IMR-90 (cell line): ENCODE measurements around the gene MLIP. TPM values are rescaled to one million over a fixed set of nuclear protein-coding genes. Genes with fewer than 3 reads are reported as not detected.

Source experiments
- ATAC-seq: fragments of 200-7000 bp; cut with Tn5 transposase; 2 replicates; pipeline ENCODE4 v1.9.1; 2020; ENCODE audit warnings: low read depth, mild to moderate bottlenecking, moderate library complexity
- BruUV-seq: library from RNA; stranded (reverse); fragments of 400-500 nt; replicated peaks from 2 replicates; lab custom pipeline; 2021; lab: Mats Ljungman, UMichigan
- CTCF ChIA-PET: fragments of 300-600 bp; formaldehyde crosslinking; extraction: SDS; loops from one replicate; lab custom pipeline; 2021; ENCODE audit warnings: antibody characterized with exemption; lab: Yijun Ruan, JAX
- POLR2A ChIA-PET: fragments of 300-600 bp; sonication (Branson Sonifier 250); formaldehyde crosslinking; loops from one replicate; lab custom pipeline; 2022; ENCODE audit warnings: antibody characterized with exemption; ENCODE audit not compliant: unreplicated experiment; lab: Charles Lee
- DNase-seq: peaks from one replicate; pipeline ENCODE4 v3.0.0; 2013
- H2AFZ ChIP-seq: replicated peaks from 2 replicates; pipeline ENCODE3; 2013; ENCODE audit warnings: low read length, mild to moderate bottlenecking; ENCODE audit not compliant: poor library complexity
- H2AK5ac ChIP-seq: 2 replicates; pipeline ENCODE4 v1.6.1; 2013; ENCODE audit warnings: low read depth, low read length, inconsistent platforms
- H2AK9ac ChIP-seq: replicated peaks from 2 replicates; pipeline ENCODE3; 2013; ENCODE audit warnings: mild to moderate bottlenecking, low read depth, low read length, moderate library complexity; ENCODE audit not compliant: poor library complexity
- H2BK120ac ChIP-seq: 2 replicates; pipeline ENCODE4 v1.6.1; 2013; ENCODE audit warnings: low read depth, low read length, inconsistent platforms
- H2BK15ac ChIP-seq: 3 replicates; pipeline ENCODE4 v1.6.1; 2013; ENCODE audit warnings: low read depth, low read length, inconsistent platforms
- H2BK20ac ChIP-seq: 2 replicates; pipeline ENCODE4 v1.6.1; 2013; ENCODE audit warnings: low read depth, mild to moderate bottlenecking, inconsistent platforms, low read length, moderate library complexity
- H2BK5ac ChIP-seq: 2 replicates; pipeline ENCODE4 v1.6.1; 2013; ENCODE audit warnings: mild to moderate bottlenecking, low read depth, low read length, inconsistent platforms; ENCODE audit not compliant: poor library complexity, severe bottlenecking
- H3K14ac ChIP-seq: replicated peaks from 2 replicates; pipeline ENCODE4 v1.6.1; 2013; ENCODE audit warnings: low read depth, low read length, inconsistent platforms
- H3K18ac ChIP-seq: 2 replicates; pipeline ENCODE4 v1.6.1; 2013; ENCODE audit warnings: low read depth, low read length, control low read depth
- H3K23ac ChIP-seq: 2 replicates; pipeline ENCODE4 v1.6.1; 2013; ENCODE audit warnings: low read depth, low read length, inconsistent platforms
- H3K27ac ChIP-seq: 2 replicates; pipeline ENCODE4 v1.5.1; 2013; ENCODE audit warnings: mild to moderate bottlenecking, control low read depth, low read length; ENCODE audit not compliant: insufficient read depth
- H3K27me3 ChIP-seq: 2 replicates; pipeline ENCODE4 v1.6.1; 2013; ENCODE audit warnings: low read length; ENCODE audit not compliant: control insufficient read depth, insufficient read depth
- H3K36me3 ChIP-seq: 2 replicates; pipeline ENCODE4 v1.6.1; 2013; ENCODE audit warnings: low read length, mixed read lengths; ENCODE audit not compliant: control insufficient read depth, insufficient read depth
- H3K4ac ChIP-seq: 2 replicates; pipeline ENCODE4 v1.6.1; 2013; ENCODE audit warnings: low read depth, low read length, inconsistent platforms
- H3K4me1 ChIP-seq: 2 replicates; pipeline ENCODE4 v1.6.1; 2013; ENCODE audit warnings: low read length, mixed read lengths; ENCODE audit not compliant: control insufficient read depth, insufficient read depth
- H3K4me2 ChIP-seq: 2 replicates; pipeline ENCODE4 v1.6.1; 2013; ENCODE audit warnings: low read depth, mild to moderate bottlenecking, control low read depth, low read length, moderate library complexity
- H3K4me3 ChIP-seq: 2 replicates; pipeline ENCODE4 v1.5.1; 2013; ENCODE audit warnings: low read depth, mild to moderate bottlenecking, control low read depth, low read length, moderate library complexity; ENCODE audit not compliant: insufficient read depth
- H3K56ac ChIP-seq: 2 replicates; pipeline ENCODE4 v1.6.1; 2013; ENCODE audit warnings: low read length, inconsistent platforms; ENCODE audit not compliant: insufficient read depth; ENCODE audit errors: extremely low read depth
- H3K79me1 ChIP-seq, 2 experiments: 2 replicates each; pipeline ENCODE4 v1.6.1; 2013; ENCODE audit warnings: low read length in 2 of 2, inconsistent platforms in 1 of 2, low read depth in 1 of 2
- H3K9ac ChIP-seq: 2 replicates; pipeline ENCODE4 v1.6.1; 2013; ENCODE audit warnings: low read depth, low read length, control low read depth
- H3K9me1 ChIP-seq: 2 replicates; pipeline ENCODE4 v1.6.1; 2013; ENCODE audit warnings: low read length, inconsistent platforms; ENCODE audit not compliant: insufficient read depth
- H3K9me3 ChIP-seq: 2 replicates; pipeline ENCODE4 v1.6.1; 2013; ENCODE audit warnings: low read length; ENCODE audit not compliant: control insufficient read depth, insufficient read depth
- H4K20me1 ChIP-seq: 2 replicates; pipeline ENCODE4 v1.6.1; 2013; ENCODE audit warnings: low read length, inconsistent platforms; ENCODE audit not compliant: insufficient read depth
- H4K5ac ChIP-seq: 2 replicates; pipeline ENCODE4 v1.6.1; 2013; ENCODE audit warnings: mild to moderate bottlenecking, low read depth, low read length, control low read depth
- H4K8ac ChIP-seq, 2 experiments: 2 replicates each; pipeline ENCODE4 v1.6.1; 2013; ENCODE audit warnings: low read depth in 2 of 2, low read length in 2 of 2, control low read depth in 1 of 2, inconsistent platforms in 1 of 2
- H4K91ac ChIP-seq: 2 replicates; pipeline ENCODE4 v1.6.1; 2013; ENCODE audit warnings: low read depth, low read length, inconsistent platforms; ENCODE audit not compliant: insufficient read depth
- CHD1 ChIP-seq: IDR thresholded peaks from 2 replicates; pipeline ENCODE4 v1.6.1; 2012; ENCODE audit warnings: low read depth, low read length, improper control_type of control experiment
- FOS ChIP-seq: fragments of 150-350 bp; IDR thresholded peaks from 2 replicates; pipeline ENCODE4 v1.6.1; 2016; ENCODE audit warnings: low read depth, low read length
- MAFK ChIP-seq: IDR thresholded peaks from 2 replicates; pipeline ENCODE4 v1.6.1; 2012; ENCODE audit warnings: low read depth, low read length, improper control_type of control experiment
- MXI1 ChIP-seq: IDR thresholded peaks from 2 replicates; pipeline ENCODE4 v1.6.1; 2012; ENCODE audit warnings: low read depth, mild to moderate bottlenecking, low read length, moderate library complexity, borderline replicate concordance
- POLR2A ChIP-seq: IDR thresholded peaks from 2 replicates; pipeline ENCODE4 v1.6.1; 2012; ENCODE audit warnings: mild to moderate bottlenecking, low read depth, low read length
- RAD21 ChIP-seq: IDR thresholded peaks from 2 replicates; pipeline ENCODE4 v1.6.1; 2012; ENCODE audit warnings: low read length, improper control_type of control experiment
- RFX5 ChIP-seq: IDR thresholded peaks from 2 replicates; pipeline ENCODE4 v1.8.0; 2012; ENCODE audit warnings: low read depth, mild to moderate bottlenecking, low read length, moderate library complexity
- SMC3 ChIP-seq: fragments of 150-350 bp; IDR thresholded peaks from 2 replicates; pipeline ENCODE4 v1.6.1; 2016; ENCODE audit warnings: low read depth, mild to moderate bottlenecking, antibody characterized with exemption, low read length, moderate library complexity
- USF2 ChIP-seq: fragments of 150-350 bp; IDR thresholded peaks from 2 replicates; pipeline ENCODE4 v1.6.1; 2017; ENCODE audit warnings: mild to moderate bottlenecking, antibody characterized with exemption, low read length, low read depth
- WGBS, 2 experiments: methylation state at CpG; one replicate each; pipeline versions ENCODE4 v1.1.5 to v1.1.7; 2013; ENCODE audit warnings: missing lambda C conversion rate in 2 of 2; ENCODE audit not compliant: insufficient read length in 1 of 2; ENCODE audit errors: extremely low coverage in 2 of 2; 5-methylcytosine and 5-hydroxymethylcytosine counted together
- dilution Hi-C: fragments of 300-500 bp; cut with HindIII; formaldehyde crosslinking; loops from one replicate; pipeline ENCODE4 v1.14.3; 2018; ENCODE audit warnings: low sequenced_read_pairs; ENCODE audit not compliant: unreplicated experiment
- in situ Hi-C: fragments of 300-500 bp; cut with MboI; formaldehyde crosslinking; loops from 3 replicates; pipeline ENCODE4 v1.14.3; 2019; ENCODE audit warnings: low sequenced_read_pairs, inconsistent platforms, mixed read lengths
- intact Hi-C: fragments of 100-400 bp; cut with micrococcal nuclease; formaldehyde crosslinking; loops from 2 replicates; pipeline ENCODE4 v1.10.0; 2022
- polyA plus RNA-seq, 3 experiments: library from polyadenylated mRNA; depleted of rRNA; stranded (reverse); fragments of >200 nt; gene quantifications; 2 replicates each; pipeline ENCODE4 v1.2.3, GENCODE V29; 2012; ENCODE audit warnings: low replicate concordance in 1 of 3
- total RNA-seq: library from RNA; depleted of rRNA; stranded (reverse); fragments of >200 nt; gene quantifications from 2 replicates; pipeline ENCODE4 v1.2.3, GENCODE V29; 2012
- TF ChIP-seq, protein P1 (sequence below): conservative IDR thresholded peaks from 2 replicates; pipeline ENCODE4 v1.5.1; 2012; ENCODE audit warnings: mild to moderate bottlenecking, low read depth, low read length, improper control_type of control experiment

The MLIP gene
- total and polyA plus RNA-seq, 2 of the 4 experiments (the other 2 are of a cell fraction): not detected

DNA sequence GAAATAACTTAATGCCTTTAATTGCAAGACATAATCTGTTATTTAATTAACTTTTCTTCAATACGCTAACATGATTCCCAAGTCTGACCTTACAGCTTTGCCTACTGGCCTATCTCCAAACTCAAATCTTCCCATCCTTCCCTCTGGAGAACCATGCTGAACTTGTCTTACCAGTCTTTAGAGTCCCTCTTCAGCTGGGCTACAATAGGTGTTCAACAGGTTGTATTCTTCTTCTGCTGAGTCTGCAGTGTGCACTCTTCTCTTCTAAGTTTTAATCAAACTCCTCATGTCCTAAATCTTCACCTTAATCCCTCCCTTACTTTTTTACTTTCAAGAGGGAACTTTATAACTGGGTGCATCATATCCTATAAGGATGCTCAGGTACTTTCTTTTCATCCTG is 121.5 kb downstream of the MLIP start:
- intact Hi-C loops (no loop called here), dilution Hi-C loops (no loop called here), in situ Hi-C loops (no loop called here)
- no peak overlapping the region for H3K4me2 ChIP-seq
- no peaks in the 10 kb centered on the region for H3K27me3 ChIP-seq
- no peaks in the 10 kb centered on the region for H4K20me1 ChIP-seq
- H3K4ac ChIP-seq: no peak overlapping the region
- no peak overlapping the region for H3K14ac ChIP-seq
- H2AK9ac ChIP-seq: no peak overlapping the region
- H3K36me3 ChIP-seq: no peaks in the 10 kb centered on the region
- DNase-seq: no peak
- H2AFZ ChIP-seq: no peak overlapping the region
- H2AK5ac ChIP-seq: no peak overlapping the region
- H4K5ac ChIP-seq: no peak overlapping the region
- H3K9me3 ChIP-seq: no peaks in the 10 kb centered on the region
- H3K4me3 ChIP-seq: no peak overlapping the region
- H3K18ac ChIP-seq: no peak overlapping the region
- no peak overlapping the region for H3K56ac ChIP-seq
- no peak for ATAC-seq
- no peaks in the 10 kb centered on the region; the same call in 1 of the 2 replicates for H3K9me1 ChIP-seq
- H2BK15ac ChIP-seq: no peak overlapping the region
- ChIA-PET POLR2A (no interaction called here), CTCF (no interaction called here)
- no peak overlapping the region for H3K9ac ChIP-seq
- no peak overlapping the region for H4K91ac ChIP-seq
- no peak overlapping the region for H2BK5ac ChIP-seq
- no peak overlapping the region for H2BK20ac ChIP-seq
- no peak overlapping the region for H2BK120ac ChIP-seq
- H3K4me1 ChIP-seq: no peaks in the 10 kb centered on the region
- no peak overlapping the region for H3K23ac ChIP-seq
- H4K8ac ChIP-seq: no peak overlapping the region
- H3K27ac ChIP-seq: no peak overlapping the region
- TF ChIP-seq MAFK: no peak
- TF ChIP-seq POLR2A: no peak
- no peak for TF ChIP-seq MXI1
- no peak for TF ChIP-seq RAD21
- TF ChIP-seq FOS: no peak
- TF ChIP-seq SMC3: no peak
- no peak for TF ChIP-seq RFX5
- TF ChIP-seq USF2: no peak
- TF ChIP-seq, protein P1, sequence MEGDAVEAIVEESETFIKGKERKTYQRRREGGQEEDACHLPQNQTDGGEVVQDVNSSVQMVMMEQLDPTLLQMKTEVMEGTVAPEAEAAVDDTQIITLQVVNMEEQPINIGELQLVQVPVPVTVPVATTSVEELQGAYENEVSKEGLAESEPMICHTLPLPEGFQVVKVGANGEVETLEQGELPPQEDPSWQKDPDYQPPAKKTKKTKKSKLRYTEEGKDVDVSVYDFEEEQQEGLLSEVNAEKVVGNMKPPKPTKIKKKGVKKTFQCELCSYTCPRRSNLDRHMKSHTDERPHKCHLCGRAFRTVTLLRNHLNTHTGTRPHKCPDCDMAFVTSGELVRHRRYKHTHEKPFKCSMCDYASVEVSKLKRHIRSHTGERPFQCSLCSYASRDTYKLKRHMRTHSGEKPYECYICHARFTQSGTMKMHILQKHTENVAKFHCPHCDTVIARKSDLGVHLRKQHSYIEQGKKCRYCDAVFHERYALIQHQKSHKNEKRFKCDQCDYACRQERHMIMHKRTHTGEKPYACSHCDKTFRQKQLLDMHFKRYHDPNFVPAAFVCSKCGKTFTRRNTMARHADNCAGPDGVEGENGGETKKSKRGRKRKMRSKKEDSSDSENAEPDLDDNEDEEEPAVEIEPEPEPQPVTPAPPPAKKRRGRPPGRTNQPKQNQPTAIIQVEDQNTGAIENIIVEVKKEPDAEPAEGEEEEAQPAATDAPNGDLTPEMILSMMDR: no peak
- TF ChIP-seq CHD1: no peak
- no CpG with 5 or more reads among the region's 1 CpG for WGBS, 2 experiments
- H3K79me1 ChIP-seq: no peaks in the 10 kb centered on the region
- no TSS peak for BruUV-seq
